Memory B cell (primary cell): Measurements from ENCODE around the gene TELO2.

ENCODE experiments used
- ATAC-seq: fragments of 150-1000 bp; cut with Tn5 transposase; 2 replicates; pipeline ENCODE4 v1.10.0; 2021; ENCODE audit warnings: low read depth, mild to moderate bottlenecking, moderate library complexity
- DNase-seq, 2 donors: peaks; one replicate each; pipeline ENCODE4 v3.0.0; 2022; ENCODE audit warnings: low spot score in 2 of 2
- H3K27ac Mint-ChIP-seq: one replicate; pipeline ENCODE4 v1.8.0; 2022; ENCODE audit warnings: mild to moderate bottlenecking, moderate library complexity, mixed read lengths
- H3K27me3 Mint-ChIP-seq: one replicate; pipeline ENCODE4 v1.8.0; 2022; ENCODE audit warnings: mixed read lengths
- H3K36me3 Mint-ChIP-seq: one replicate; pipeline ENCODE4 v1.8.0; 2022; ENCODE audit warnings: mild to moderate bottlenecking, mixed read lengths
- H3K4me1 Mint-ChIP-seq: one replicate; pipeline ENCODE4 v1.8.0; 2022; ENCODE audit warnings: mixed read lengths
- H3K4me3 Mint-ChIP-seq: one replicate; pipeline ENCODE4 v1.8.0; 2022; ENCODE audit warnings: mild to moderate bottlenecking, moderate library complexity, mixed read lengths
- H3K9me3 Mint-ChIP-seq: one replicate; pipeline ENCODE4 v1.8.0; 2022; ENCODE audit warnings: mixed read lengths

The TELO2 gene

DNA sequence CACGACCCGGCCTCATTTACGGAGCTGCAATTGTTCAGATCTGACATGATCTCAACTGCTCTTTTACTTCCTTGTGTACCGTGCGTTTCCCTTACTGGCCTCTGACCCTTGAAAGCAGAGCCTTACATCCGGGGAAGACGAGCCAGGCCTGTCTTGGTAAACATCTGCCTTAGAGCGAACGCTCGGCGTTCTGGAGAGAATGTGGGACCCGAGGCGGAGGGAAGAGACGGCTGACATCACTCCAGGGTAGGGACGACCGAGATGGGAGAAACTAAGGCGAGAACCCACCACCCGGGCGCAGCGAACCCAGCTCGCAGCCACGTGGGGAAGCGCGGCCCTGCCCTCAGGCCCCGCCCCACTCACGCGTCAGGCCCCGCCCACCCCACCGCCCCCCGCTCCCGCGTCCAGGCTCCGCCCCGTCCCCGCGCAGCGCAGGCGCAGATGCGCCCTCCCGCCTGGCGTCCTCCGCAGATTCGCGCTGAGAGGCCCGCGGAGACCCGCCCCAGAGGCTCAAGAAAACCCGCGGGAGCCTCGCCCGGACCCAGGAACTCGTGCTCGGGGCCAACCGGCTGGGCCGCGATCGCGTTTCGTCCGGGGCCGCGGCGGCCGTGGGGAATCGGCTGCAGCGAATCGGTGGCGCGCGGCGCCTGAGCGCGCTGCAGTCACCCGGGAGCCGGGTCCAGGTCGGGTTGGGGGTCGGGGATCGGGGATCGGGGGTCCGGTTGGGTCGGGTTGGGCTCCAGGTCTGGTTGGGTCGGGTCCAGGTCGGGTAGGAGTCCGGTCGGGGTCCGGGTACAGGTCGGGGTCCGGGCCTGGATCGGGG lies at the start of gene TELO2:
Gene TELO2, plus strand, starts transcription at position 438 of the 823 bp plus-strand sequence. CDS start 922 bp downstream, outside the sequence.
- Mint-ChIP-seq H3K27me3 (no peaks in the 10 kb centered on the region), H3K36me3 (peaks cover 6% of the 10 kb centered on the region), H3K9me3 (no peaks in the 10 kb centered on the region), H3K4me1 (peaks cover 16% of the 10 kb centered on the region), H3K27ac (peak within 1 kb of the TSS; percentile 99), H3K4me3 (peak within 1 kb of the TSS; percentile 96)
- peak; percentile 87 to 91 for DNase-seq
- ATAC-seq, result peak; percentile 87

DNA sequence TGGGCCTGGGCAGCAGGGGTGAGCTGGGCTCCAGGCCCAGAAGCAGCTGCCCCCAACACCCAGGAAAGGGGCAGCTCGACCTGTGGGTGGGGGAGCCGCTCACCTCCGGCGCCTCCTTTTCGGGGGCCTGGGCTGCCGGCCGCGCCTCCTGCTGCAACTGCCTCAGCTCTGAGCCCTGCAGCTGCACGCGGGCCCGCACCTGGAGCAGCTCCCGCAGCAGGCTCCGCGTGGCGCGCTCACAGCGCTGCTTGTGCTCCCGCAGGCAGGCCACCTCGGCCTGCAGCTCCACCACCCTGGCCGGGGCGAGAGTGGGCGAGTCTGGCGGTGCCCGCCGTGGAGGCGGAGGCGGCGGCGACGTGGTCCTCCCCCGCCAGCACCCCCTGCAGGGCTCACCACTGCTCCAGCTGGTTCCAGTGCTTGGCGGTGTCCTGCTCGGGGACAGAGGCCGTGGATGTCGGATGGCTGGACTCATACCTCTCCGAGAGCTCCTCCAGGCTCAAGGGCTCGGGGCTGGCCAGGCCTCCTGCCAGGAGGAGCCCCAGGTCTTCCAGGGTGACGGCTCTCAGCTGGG lies 49.7 kb upstream of the TELO2 start:
- Mint-ChIP-seq H3K9me3 (no peaks in the 10 kb centered on the region), H3K27me3 (no peaks in the 10 kb centered on the region), H3K4me1 (peaks cover 2% of the 10 kb centered on the region), H3K36me3 (peaks cover 4% of the 10 kb centered on the region), H3K4me3 (no peak overlapping the region), H3K27ac (no peak overlapping the region)
- ATAC-seq (no peak), DNase-seq (no peak)

DNA sequence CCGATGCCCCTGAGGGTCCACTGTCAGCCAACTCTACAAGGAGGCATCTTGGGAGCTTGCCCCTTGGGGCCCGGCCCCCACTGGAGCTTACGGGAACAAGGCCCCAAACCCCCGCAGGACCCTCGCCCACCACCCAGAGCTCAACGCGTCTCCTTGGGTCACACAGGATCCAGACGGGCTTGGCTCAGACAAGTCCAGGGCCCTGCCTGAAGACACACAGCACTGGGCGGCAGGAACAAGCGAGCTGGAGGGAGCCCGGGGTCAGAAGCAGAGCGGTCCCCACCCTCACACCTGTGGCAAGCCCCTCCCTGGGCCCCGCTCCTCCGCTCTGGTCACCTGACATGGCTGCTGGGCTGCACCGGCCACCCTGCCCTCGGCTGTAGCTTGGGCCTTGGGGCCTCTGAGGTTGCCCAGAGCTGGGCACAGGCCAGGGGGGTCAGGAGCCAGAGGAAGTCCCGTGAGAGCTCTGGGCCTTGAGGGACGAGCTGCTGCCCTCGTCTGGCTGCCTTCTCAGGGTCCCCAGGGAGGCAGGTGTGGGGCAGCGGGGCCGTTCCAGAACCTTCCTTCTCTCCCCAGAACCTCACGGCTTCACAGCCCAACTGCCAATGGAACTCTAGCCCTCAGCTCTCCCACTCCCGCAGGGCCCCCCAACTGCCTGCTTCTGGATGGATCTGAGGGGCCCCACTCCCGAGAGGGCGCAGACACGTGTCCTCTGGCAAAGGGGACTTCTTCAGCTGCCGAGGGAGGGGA lies 49.0 kb upstream of the TELO2 start, which contains the start of gene CCDC154:
Gene CCDC154, minus strand, starts transcription at position 577 of the 750 bp plus-strand sequence. Its CDS starts 234 bp downstream, at position 343.
- Mint-ChIP-seq H3K36me3 (peaks cover 4% of the 10 kb centered on the region), H3K27ac (peak within 1 kb of the TSS; percentile 97), H3K4me1 (peaks cover 2% of the 10 kb centered on the region), H3K4me3 (peak within 1 kb of the TSS; percentile 80), H3K27me3 (no peaks in the 10 kb centered on the region), H3K9me3 (no peaks in the 10 kb centered on the region)
- DNase-seq (no peak), ATAC-seq (no peak)

DNA sequence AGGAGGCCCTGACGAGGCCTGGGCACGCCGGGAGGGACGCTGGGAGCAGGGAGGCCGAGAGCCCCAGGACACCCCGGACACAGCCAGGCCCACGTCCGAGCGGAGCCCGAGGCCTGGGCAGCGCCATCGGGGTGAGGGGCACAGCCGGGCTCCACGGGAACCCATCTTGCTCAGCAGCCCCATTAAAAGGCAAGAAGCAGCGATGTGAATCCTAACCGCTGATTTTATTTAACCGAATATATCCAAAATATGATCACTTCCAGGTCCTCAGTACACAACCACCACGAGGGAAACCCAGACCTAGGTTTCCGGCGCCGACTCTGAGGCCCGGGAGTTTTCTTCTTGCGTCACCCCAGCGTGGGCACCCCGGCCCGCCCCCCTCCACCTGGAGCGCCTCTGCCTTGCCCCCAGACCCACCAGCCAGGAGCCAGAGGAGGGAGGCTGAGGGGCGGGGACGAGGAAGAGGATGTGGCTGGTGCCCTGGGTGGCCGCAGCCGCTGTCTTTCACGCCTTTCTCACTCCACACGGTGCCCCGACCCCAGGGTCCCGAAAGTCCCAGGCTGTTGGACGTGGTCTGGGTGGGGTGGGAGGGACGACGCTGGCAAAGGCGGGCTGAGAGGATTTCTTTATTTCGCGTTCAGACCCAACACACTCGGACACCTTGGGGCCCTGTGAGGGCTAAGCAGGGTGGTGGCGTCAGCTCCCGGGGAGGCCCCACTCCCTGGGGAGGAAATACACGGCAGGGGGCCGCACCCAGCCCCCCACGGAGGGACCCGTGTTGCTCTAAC lies 48.2 kb upstream of the TELO2 start:
- Mint-ChIP-seq H3K36me3 (peaks cover 4% of the 10 kb centered on the region), H3K9me3 (no peaks in the 10 kb centered on the region), H3K4me1 (peaks cover 2% of the 10 kb centered on the region), H3K27ac (peak overlapping the region; percentile 97), H3K27me3 (no peaks in the 10 kb centered on the region), H3K4me3 (peak overlapping the region; percentile 80)
- DNase-seq (peak; percentile 64 to 76), ATAC-seq (peak; percentile 81)

DNA sequence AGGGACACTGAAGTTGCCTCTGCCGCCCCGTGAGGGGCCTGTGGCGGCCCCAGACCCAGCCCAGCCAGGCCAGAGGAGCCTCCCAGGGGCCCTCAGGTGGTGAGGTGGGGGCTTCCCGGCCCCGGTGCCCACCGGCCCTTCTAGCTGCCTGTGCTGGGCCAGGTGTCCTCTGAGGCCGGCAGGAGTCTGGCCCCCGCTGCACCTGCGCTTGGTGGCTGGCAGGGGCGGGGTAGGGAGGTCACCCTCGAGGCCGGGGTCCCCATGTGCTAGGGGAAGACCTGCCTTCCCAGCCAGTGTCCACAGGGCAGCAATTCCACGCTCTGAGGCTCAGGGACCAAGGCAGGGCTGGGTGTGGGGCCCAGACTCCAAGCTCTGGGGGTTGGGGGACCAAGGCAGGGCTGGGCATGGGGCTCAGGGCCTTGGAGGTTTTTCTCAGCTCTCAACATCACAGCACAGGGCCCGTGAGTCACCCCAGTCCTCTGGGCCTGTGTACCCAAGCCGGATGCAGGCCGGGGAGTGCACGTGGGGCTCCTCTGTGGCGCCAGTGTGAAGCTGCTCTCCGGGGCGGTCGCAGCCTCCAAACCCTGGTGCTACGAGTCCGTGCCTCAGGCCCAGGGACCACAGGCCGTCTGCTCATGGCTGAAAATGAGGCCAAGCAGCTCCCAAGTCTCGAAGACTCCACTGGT lies 47.5 kb upstream of the TELO2 start:
- peak overlapping the region; percentile 97 for H3K27ac Mint-ChIP-seq
- H3K9me3 Mint-ChIP-seq, result no peaks in the 10 kb centered on the region
- H3K4me3 Mint-ChIP-seq, result no peak overlapping the region
- ATAC-seq (peak; percentile 15), DNase-seq (peak in 1 of 2 donors; percentile 23)
- H3K27me3 Mint-ChIP-seq, result no peaks in the 10 kb centered on the region
- peaks cover 2% of the 10 kb centered on the region for H3K4me1 Mint-ChIP-seq
- peaks cover 2% of the 10 kb centered on the region for H3K36me3 Mint-ChIP-seq

DNA sequence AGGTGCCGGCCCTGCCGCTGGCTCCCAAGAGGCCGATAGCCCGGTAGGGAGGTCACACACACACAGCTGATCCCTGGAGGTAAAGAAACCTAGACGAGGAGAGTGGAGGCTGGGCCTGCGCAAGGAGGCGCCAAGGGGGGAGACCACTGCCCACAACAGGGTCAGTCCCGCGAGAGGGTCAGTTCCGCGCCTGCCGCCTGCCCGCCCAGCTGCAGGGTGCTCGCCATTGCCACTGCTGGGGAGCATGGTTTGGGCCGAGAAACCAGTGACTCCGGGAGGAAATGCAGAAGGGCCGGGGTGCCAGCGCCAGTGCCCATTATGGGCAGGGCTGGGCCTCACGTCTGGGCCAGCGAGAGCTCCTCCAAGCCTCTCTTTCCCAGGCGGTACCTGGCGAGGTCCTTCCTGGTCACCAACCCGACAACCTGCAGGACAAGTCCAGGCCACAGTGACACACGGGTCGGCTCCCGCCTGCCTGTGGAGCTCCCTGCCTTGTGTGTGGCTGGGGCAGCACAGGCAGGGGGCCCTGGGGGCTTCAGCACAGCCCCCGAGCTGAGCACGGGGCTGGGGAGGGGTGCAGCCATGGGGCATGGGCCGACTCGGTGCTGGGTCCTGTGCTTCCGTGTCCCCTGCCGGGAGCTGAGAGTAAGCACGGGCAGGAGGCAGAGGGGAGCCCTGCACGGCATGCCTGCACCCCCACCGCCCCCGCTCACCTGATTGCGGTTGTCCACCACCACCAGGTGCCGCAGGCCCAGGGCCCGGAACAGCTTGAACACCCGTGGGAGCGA lies 46.7 kb upstream of the TELO2 start:
- H3K9me3 Mint-ChIP-seq, result no peaks in the 10 kb centered on the region
- peaks cover 2% of the 10 kb centered on the region for H3K4me1 Mint-ChIP-seq
- ATAC-seq (no peak), DNase-seq (no peak)
- peak overlapping the region; percentile 97 for H3K27ac Mint-ChIP-seq
- peaks cover 4% of the 10 kb centered on the region for H3K36me3 Mint-ChIP-seq
- no peak overlapping the region for H3K4me3 Mint-ChIP-seq
- no peaks in the 10 kb centered on the region for H3K27me3 Mint-ChIP-seq

DNA sequence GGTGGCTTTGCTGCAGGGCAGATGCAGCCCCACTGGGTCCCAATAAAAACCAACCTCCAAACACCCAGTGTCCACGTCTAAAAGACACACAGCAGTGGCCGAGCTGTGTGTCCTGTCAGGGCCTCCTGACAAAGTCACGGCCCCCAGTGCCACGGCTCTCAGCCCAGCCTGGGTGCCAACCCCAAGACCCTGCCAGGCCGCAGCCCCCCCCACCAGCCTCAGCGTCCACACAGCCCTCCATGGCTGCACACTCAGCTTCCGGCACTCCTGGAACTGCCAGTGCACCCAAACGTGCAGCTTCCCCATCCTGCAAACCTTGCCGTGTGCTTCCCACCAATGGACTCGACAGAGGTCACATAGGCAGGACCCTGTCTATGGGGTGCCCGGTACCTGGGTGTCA lies 45.2 kb upstream of the TELO2 start:
- no peaks in the 10 kb centered on the region for H3K27me3 Mint-ChIP-seq
- no peak overlapping the region for H3K4me3 Mint-ChIP-seq
- ATAC-seq (no peak), DNase-seq (no peak)
- H3K4me1 Mint-ChIP-seq, result peaks cover 2% of the 10 kb centered on the region
- H3K9me3 Mint-ChIP-seq, result no peaks in the 10 kb centered on the region
- H3K36me3 Mint-ChIP-seq, result peaks cover 9% of the 10 kb centered on the region
- no peak overlapping the region for H3K27ac Mint-ChIP-seq

DNA sequence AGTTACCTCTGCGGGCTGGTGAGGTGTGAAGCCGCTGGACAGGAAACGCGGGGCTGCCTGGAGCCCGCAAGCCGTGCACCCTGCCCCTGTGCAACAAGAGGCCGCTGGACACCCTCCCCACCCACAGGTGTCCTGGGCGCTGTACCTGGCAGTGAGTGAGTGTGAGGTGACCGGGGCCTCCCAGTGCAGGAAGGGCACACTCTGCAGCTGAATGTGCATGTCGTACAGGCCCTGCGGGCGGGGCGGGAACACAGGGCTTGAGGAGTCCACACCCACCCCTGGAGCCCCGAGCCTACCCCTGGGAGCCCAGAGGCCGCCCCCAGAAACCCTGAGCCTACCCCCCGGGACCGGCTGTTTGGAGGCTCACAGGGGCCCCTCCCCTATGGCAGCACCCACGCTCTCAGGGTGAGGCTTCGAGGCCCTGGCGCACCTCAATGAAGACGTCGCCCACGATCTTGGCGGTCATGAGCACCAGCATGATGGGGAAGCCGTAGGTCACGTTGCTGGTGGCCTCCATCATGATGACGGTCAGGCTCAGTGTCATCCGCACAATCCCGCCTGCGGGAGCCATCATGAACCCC lies 44.5 kb upstream of the TELO2 start:
- no peak for ATAC-seq
- no peak overlapping the region for H3K4me3 Mint-ChIP-seq
- H3K27me3 Mint-ChIP-seq, result no peaks in the 10 kb centered on the region

DNA sequence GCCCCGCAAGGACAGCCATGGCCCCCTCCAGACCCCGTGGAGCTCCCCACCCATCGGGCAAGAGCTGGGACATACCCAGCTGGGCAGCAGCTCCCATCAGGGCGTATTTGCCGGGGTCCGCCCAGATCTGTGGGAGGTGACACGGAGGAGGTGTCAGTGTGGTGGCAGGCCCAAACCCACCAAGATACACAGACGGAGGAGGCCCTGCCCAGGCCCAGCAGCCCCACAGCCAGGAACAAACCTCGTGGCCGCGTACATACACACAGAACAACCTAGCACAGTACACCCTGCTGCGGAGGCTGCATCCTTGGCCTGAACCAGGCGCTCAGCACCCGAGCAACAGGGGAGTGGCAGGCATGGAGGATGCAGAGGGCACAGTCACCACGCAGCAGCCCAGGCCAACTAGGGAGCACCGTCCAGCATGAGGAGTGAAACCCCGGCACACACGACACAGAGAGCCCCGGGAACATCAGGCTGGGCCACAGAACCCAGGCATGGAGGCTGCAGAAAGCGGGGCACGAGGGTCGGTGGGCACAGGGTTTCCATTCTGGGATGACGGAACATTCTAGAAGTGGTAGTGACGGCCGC lies 43.9 kb upstream of the TELO2 start:
- Mint-ChIP-seq H3K27ac (peak overlapping the region; percentile 60), H3K9me3 (no peaks in the 10 kb centered on the region), H3K36me3 (peaks cover 10% of the 10 kb centered on the region), H3K4me1 (peaks cover 2% of the 10 kb centered on the region), H3K27me3 (no peaks in the 10 kb centered on the region), H3K4me3 (no peak overlapping the region)
- no peak for DNase-seq
- no peak for ATAC-seq

More for the DNA sequence above, 44.5 kb upstream of the TELO2 start:
- H3K27ac Mint-ChIP-seq, result no peak overlapping the region
- no peak for DNase-seq
- no peaks in the 10 kb centered on the region for H3K9me3 Mint-ChIP-seq
- H3K36me3 Mint-ChIP-seq, result peaks cover 9% of the 10 kb centered on the region
- H3K4me1 Mint-ChIP-seq, result peaks cover 2% of the 10 kb centered on the region

DNA sequence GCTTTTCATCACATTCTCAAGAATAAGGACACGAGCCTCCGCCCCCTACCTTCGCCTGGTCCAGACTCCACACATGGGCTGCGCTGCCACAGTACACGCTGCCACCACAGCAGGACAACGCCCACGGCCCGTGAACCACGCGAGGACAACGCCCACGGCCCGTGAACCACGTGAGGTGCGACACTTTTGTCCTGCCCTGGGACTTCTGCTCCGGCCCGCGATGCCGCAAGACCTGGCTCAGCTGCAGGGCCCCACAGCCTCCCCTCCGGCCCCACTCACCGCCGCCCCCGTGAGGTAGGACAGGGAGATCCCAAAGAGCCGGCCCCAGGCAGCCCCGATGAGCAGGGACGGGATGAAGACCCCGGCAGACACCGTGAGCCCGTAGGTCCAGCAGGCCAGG lies 42.9 kb upstream of the TELO2 start:
- H3K27ac Mint-ChIP-seq, result no peak overlapping the region
- H3K4me1 Mint-ChIP-seq, result no peaks in the 10 kb centered on the region
- H3K27me3 Mint-ChIP-seq, result no peaks in the 10 kb centered on the region
- ATAC-seq (no peak), DNase-seq (no peak)
- H3K9me3 Mint-ChIP-seq, result no peaks in the 10 kb centered on the region
- H3K36me3 Mint-ChIP-seq, result peaks cover 10% of the 10 kb centered on the region
- H3K4me3 Mint-ChIP-seq, result no peak overlapping the region

DNA sequence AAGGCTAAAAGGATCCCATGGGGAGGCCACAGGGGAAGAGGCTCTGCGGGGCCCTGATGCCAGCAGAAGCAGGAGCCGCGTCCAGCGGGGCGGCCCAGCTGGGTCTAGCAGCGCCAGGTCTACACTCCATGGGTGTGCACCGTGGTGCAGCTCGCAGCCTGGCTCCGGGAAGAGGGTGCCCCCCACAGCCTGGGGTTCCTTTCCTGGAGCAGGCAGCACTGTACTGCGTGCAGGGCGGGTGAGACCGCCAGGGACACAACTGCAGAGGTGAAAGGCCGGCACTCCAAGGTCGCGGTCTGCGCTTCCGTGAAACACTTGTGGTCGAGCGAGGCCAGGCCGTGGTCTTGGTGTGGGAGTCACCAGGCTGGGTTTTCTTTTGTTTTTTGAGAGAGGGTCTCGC lies 42.3 kb upstream of the TELO2 start:
- ATAC-seq (no peak), DNase-seq (no peak)
- peaks cover 10% of the 10 kb centered on the region for H3K36me3 Mint-ChIP-seq
- no peak overlapping the region for H3K27ac Mint-ChIP-seq
- H3K4me3 Mint-ChIP-seq, result no peak overlapping the region
- no peaks in the 10 kb centered on the region for H3K9me3 Mint-ChIP-seq
- no peaks in the 10 kb centered on the region for H3K4me1 Mint-ChIP-seq
- H3K27me3 Mint-ChIP-seq, result no peaks in the 10 kb centered on the region
